ENCODE measurements around the gene CACNA1G. TPM values are rescaled to one million over a fixed set of nuclear protein-coding genes. Genes with fewer than 3 reads are reported as not detected.
A peak's percentile ranks its signal among the peaks of the same experiment; 100 is the strongest.

CACNA1G gene
- total and polyA plus RNA-seq, 9 of the 15 experiments (the other 6 are each of a cell fraction or from before 2014, with no cell fraction given) = 0.01 TPM; not detected in 8

DNA sequence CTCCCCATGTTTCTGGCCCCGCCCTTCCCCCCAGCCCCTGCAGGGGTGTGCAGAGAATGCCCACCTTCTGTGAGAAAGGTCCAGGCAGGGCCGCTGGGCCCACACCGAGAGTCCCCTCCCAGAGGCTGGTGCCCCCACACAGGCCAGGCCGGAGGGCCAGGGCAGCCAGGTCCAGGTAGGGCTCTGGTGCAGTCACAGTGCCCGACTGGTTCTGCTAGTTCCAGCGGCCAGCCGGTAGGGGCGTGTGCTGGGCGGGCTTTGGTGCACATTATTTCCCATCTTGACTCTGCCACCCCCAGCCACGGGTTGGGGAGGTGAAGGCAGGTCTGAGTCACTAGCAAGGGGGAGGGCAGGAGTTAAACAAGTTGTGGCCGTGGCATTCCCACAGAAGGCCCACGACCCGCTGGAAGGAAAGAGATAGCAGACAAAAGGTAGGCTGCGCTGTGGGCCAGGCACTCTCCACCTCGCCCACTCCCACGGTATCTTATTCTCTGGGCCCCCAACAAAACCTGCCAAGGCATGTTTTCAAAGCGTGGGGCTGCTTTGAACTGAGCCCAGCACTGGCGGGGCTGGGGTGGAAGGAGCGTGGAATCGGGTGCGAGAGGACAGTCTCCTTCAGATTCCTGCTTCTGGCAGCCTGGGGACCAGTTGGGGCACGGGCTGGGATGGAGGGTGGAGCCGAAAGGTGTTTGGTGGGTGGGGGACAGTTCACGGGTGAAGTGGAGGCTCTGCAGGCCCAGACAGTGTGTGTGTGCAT lies 26.1 kb upstream of the CACNA1G start:
- Histone ChIP-seq H3K4me3 (no peak overlapping the region), H3K9me1 (ENCODE audit: control insufficient read depth, insufficient read depth, low read length) (no peaks in the 10 kb centered on the region), H3K27ac (ENCODE audit: extremely low read depth, low read depth, low read length) (no peak overlapping the region), H3K36me3 (ENCODE audit: control insufficient read depth, insufficient read depth, low read length) (no peaks in the 10 kb centered on the region), H2AFZ (ENCODE audit: low read depth, low read length) (no peak overlapping the region), H3K4me1 (replicated peaks in 1 of 2; ENCODE audit: control insufficient read depth in 2 of 2, insufficient read depth in 2 of 2, low read length in 2 of 2) (peaks cover 0 to 41% of the 10 kb centered on the region in 2 experiments; a peak in 3 of 5 replicates), H3K79me2 (ENCODE audit: control insufficient read depth, insufficient read depth, low read length) (no peaks in the 10 kb centered on the region), H3K9ac (ENCODE audit: insufficient read depth in 1 of 2, low read depth in 2 of 2, low read length in 2 of 2) (peak overlapping the region in 1 of 2 experiments; percentile 57; a peak in 1 of 4 replicates), H4K20me1 (replicated peaks; ENCODE audit: control insufficient read depth, insufficient read depth, low read length) (peaks cover 16% of the 10 kb centered on the region; the same call in 1 of the 2 replicates), H3K27me3 (ENCODE audit: control insufficient read depth in 2 of 2, insufficient read depth in 2 of 2, low read length in 2 of 2) (peaks cover 28 to 58% of the 10 kb centered on the region in 2 experiments; a peak in 4 of 5 replicates), H3K4me2 (ENCODE audit: insufficient read depth, low read length) (no peak overlapping the region), H3K9me3 (replicated peaks; ENCODE audit: control insufficient read depth, insufficient read depth, low read depth, low read length) (no peaks in the 10 kb centered on the region)
- ChIA-PET POLR2A (interaction anchor here (0.7 kb wide), 1 partner anchor 139 kb away, joined by 3 read pairs; no protein-coding TSS in a partner anchor), CTCF (ENCODE audit: low intra/inter-chr PET ratio) (interaction anchor here (0.6 kb wide), 1 partner anchor 317 kb away, joined by 3 read pairs; no protein-coding TSS in a partner anchor)
- peak; percentile 72 for ATAC-seq
- 21% methylated on average over 20 of the region's 24 CpGs for WGBS (ENCODE audit: insufficient coverage, low coverage, missing lambda C conversion rate)
- BruUV-seq (replicated peaks) = no TSS peak
- peak; percentile 28 to 63 (median 52) for DNase-seq (ENCODE audit: extremely low read depth in 1 of 4, low spot score in 3 of 4)
- intact Hi-C loops (cut with micrococcal nuclease) = no loop called here
- FAIRE-seq = no peak
- in situ Hi-C loops (cut with MboI) = no loop called here
- TF ChIP-seq YY1 (IDR thresholded peaks at IDR 0.05; ENCODE audit: borderline replicate concordance in 1 of 3, control insufficient read depth in 1 of 3, extremely low read depth in 1 of 3, insufficient read depth in 3 of 3, insufficient read length in 1 of 3, insufficient replicate concordance in 2 of 3, low read depth in 1 of 3, low read length in 2 of 3) (no peak), ZNF121 (CRISPR knock-in tag; conservative IDR thresholded peaks at IDR 0.05) (0 out of 2 replicates have a peak, but pooled peaks have one; percentile 13), ZC3H4 (CRISPR knock-in tag; IDR thresholded peaks at IDR 0.05; ENCODE audit: borderline replicate concordance) (0 out of 2 replicates have a peak, but pooled peaks have one; percentile 60), ZNF143 (CRISPR knock-in tag; IDR thresholded peaks at IDR 0.05) (0 out of 2 replicates have a peak, but pooled peaks have one; percentile 13), SP2 (IDR thresholded peaks at IDR 0.05; ENCODE audit: extremely low read depth, low read depth, low read length, poor library complexity, severe bottlenecking) (no peak), EZH2 (IDR thresholded peaks at IDR 0.05; ENCODE audit: borderline replicate concordance, low read depth, low read length) (no peak), ZC3H11A (IDR thresholded peaks at IDR 0.05; ENCODE audit: low read depth, low read length) (no peak)
- TF ChIP-seq, protein P1, sequence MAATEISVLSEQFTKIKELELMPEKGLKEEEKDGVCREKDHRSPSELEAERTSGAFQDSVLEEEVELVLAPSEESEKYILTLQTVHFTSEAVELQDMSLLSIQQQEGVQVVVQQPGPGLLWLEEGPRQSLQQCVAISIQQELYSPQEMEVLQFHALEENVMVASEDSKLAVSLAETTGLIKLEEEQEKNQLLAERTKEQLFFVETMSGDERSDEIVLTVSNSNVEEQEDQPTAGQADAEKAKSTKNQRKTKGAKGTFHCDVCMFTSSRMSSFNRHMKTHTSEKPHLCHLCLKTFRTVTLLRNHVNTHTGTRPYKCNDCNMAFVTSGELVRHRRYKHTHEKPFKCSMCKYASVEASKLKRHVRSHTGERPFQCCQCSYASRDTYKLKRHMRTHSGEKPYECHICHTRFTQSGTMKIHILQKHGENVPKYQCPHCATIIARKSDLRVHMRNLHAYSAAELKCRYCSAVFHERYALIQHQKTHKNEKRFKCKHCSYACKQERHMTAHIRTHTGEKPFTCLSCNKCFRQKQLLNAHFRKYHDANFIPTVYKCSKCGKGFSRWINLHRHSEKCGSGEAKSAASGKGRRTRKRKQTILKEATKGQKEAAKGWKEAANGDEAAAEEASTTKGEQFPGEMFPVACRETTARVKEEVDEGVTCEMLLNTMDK (IDR thresholded peaks at IDR 0.05; ENCODE audit: borderline replicate concordance, insufficient read depth, low read depth, low read length, poor library complexity, severe bottlenecking) = peak; percentile 43
- TF ChIP-seq, protein P2, sequence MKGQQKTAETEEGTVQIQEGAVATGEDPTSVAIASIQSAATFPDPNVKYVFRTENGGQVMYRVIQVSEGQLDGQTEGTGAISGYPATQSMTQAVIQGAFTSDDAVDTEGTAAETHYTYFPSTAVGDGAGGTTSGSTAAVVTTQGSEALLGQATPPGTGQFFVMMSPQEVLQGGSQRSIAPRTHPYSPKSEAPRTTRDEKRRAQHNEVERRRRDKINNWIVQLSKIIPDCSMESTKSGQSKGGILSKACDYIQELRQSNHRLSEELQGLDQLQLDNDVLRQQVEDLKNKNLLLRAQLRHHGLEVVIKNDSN (CRISPR knock-in tag; IDR thresholded peaks at IDR 0.05) = peak; percentile 11; the same call in 1 of the 2 replicates
- TF ChIP-seq, protein P3, sequence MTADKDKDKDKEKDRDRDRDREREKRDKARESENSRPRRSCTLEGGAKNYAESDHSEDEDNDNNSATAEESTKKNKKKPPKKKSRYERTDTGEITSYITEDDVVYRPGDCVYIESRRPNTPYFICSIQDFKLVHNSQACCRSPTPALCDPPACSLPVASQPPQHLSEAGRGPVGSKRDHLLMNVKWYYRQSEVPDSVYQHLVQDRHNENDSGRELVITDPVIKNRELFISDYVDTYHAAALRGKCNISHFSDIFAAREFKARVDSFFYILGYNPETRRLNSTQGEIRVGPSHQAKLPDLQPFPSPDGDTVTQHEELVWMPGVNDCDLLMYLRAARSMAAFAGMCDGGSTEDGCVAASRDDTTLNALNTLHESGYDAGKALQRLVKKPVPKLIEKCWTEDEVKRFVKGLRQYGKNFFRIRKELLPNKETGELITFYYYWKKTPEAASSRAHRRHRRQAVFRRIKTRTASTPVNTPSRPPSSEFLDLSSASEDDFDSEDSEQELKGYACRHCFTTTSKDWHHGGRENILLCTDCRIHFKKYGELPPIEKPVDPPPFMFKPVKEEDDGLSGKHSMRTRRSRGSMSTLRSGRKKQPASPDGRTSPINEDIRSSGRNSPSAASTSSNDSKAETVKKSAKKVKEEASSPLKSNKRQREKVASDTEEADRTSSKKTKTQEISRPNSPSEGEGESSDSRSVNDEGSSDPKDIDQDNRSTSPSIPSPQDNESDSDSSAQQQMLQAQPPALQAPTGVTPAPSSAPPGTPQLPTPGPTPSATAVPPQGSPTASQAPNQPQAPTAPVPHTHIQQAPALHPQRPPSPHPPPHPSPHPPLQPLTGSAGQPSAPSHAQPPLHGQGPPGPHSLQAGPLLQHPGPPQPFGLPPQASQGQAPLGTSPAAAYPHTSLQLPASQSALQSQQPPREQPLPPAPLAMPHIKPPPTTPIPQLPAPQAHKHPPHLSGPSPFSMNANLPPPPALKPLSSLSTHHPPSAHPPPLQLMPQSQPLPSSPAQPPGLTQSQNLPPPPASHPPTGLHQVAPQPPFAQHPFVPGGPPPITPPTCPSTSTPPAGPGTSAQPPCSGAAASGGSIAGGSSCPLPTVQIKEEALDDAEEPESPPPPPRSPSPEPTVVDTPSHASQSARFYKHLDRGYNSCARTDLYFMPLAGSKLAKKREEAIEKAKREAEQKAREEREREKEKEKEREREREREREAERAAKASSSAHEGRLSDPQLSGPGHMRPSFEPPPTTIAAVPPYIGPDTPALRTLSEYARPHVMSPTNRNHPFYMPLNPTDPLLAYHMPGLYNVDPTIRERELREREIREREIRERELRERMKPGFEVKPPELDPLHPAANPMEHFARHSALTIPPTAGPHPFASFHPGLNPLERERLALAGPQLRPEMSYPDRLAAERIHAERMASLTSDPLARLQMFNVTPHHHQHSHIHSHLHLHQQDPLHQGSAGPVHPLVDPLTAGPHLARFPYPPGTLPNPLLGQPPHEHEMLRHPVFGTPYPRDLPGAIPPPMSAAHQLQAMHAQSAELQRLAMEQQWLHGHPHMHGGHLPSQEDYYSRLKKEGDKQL (CRISPR knock-in tag; IDR thresholded peaks at IDR 0.05; ENCODE audit: borderline replicate concordance) = no peak
